ENCODE results near the gene CDH4.

The CDH4 gene

DNA sequence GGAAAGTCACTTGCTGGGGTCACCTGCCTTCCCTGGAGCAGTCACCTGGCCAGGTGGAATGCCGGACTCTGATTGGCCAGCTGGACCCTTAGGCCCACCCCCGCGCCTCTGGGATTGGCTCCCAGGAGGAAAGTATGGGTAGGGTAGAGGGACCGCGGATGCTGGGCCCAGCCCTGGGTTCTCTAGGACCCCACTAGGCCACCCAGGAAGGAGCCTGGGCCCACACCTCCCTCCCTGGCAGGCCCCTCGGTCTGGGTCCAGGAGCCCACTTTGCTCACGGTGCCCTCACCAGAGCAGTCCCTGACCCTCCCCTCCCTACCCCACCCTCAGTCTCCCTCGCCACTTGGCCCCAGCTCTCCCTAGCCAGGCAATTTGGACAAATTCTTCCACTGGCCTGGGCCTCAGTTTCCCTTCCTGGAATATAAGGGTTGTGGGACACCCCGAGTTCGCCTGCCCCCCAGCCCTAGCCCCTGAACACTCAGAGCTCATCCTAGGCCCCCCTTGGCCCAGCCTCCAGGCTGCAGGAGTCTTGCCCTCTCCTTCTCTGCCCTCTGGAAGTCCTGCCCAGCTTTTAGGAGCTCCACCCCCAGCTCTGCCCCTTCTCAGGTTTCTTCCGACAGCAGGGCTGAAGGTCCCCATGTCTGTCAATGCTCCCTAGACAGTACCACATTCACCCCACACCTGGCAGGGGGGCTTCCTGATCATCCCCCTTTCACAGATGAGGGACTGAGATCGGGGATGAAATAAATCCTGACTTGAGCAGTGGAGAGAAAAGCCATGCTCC, 514.0 kb downstream of the CDH4 start:
- Histone ChIP-seq H3K4ac (ENCODE audit: low read length) (no peak overlapping the region), H2BK12ac (ENCODE audit: low read length) (no peak overlapping the region), H2AK5ac (ENCODE audit: low read depth, low read length) (peak overlapping the region; percentile 10), H2BK120ac (ENCODE audit: low read depth, low read length) (no peak overlapping the region), H3K79me1 (ENCODE audit: low read depth, low read length) (no peaks in the 10 kb centered on the region), H2BK15ac (ENCODE audit: low read length) (no peak overlapping the region), H3K9me3 (replicated peaks in 1 of 2; ENCODE audit: control insufficient read depth in 2 of 2, insufficient read depth in 1 of 2, low read depth in 1 of 2, low read length in 2 of 2) (no peaks in the 10 kb centered on the region), H3K36me3 (replicated peaks in 1 of 2; ENCODE audit: control insufficient read depth in 2 of 2, insufficient read depth in 2 of 2, low read length in 2 of 2) (no peaks in the 10 kb centered on the region), H3K27me3 (ENCODE audit: control insufficient read depth in 3 of 3, insufficient read depth in 3 of 3, low read depth in 1 of 3, low read length in 3 of 3) (no peaks in the 10 kb centered on the region), H3K4me3 (ENCODE audit: low read length in 2 of 2) (no peak overlapping the region), H3K14ac (ENCODE audit: low read length) (no peak overlapping the region), H3K27ac (replicated peaks; ENCODE audit: low read length) (no peak overlapping the region), H3K4me1 (ENCODE audit: control insufficient read depth in 2 of 2, insufficient read depth in 1 of 2, low read depth in 1 of 2, low read length in 2 of 2) (peaks cover 0 to under 1% of the 10 kb centered on the region in 2 donors), H3K9ac (ENCODE audit: low read depth, low read length, poor library complexity) (no peak overlapping the region), H3K23ac (ENCODE audit: low read depth, low read length, poor library complexity) (no peak overlapping the region), H3K18ac (ENCODE audit: low read length) (peak overlapping the region; percentile 22), H4K8ac (ENCODE audit: low read depth, low read length) (no peak overlapping the region), H2BK5ac (ENCODE audit: low read length) (no peak overlapping the region), H3K4me2 (ENCODE audit: insufficient read depth, low read length, poor library complexity, severe bottlenecking) (no peak overlapping the region), H2AFZ (ENCODE audit: low read length) (no peak overlapping the region), H4K91ac (ENCODE audit: low read depth, low read length, poor library complexity) (no peak overlapping the region)
- no CpG with 5 or more reads among the region's 12 CpGs for WGBS, 2 donors (ENCODE audit: extremely low coverage in 2 of 2, insufficient read length in 2 of 2, insufficient replicate concordance in 1 of 2)
- DNase-seq (ENCODE audit: low spot score), result no peak

DNA sequence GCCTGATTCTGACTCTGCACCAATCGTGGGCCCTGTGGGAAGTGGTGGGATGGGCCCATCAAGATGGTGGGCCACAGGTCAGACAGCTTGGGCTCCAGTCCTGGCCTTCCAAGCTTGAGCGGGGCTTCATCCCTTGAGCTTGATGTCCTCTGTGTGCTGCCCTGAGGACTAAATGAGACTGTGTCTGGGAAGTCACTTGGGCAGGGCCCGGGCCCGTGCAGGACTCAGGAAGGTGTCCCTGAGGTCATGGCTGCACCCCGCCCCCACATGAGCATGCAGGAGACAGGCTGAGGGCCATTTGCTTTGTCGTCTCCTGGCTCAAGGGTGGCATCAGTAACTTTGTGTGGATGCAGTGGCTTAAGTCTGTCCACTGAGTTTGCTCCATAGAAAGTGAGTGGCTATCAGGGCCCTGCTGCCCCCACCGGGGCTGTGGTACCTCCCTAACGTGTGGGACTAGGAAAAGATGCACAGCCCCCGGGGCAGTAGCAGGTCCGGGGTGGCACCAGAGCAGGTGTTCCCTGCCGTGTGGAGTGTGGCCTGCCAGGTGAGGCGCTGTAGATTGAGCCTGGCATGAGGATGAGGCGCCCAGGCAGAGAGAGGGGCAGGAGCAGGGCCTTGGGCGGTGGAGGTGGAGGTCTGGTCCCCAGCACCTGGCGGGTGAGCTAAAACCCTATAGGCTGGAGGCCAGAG, 515.0 kb downstream of the CDH4 start:
- H3K23ac ChIP-seq (ENCODE audit: low read depth, low read length, poor library complexity), result no peak overlapping the region
- no peaks in the 10 kb centered on the region for H3K36me3 ChIP-seq (replicated peaks in 1 of 2; ENCODE audit: control insufficient read depth in 2 of 2, insufficient read depth in 2 of 2, low read length in 2 of 2)
- no peaks in the 10 kb centered on the region for H3K9me3 ChIP-seq (replicated peaks in 1 of 2; ENCODE audit: control insufficient read depth in 2 of 2, insufficient read depth in 1 of 2, low read depth in 1 of 2, low read length in 2 of 2)
- peak overlapping the region; percentile 39 for H2BK15ac ChIP-seq (ENCODE audit: low read length)
- WGBS, 2 donors (ENCODE audit: extremely low coverage in 2 of 2, insufficient read length in 2 of 2, insufficient replicate concordance in 1 of 2), result no CpG with 5 or more reads among the region's 15 CpGs
- H3K9ac ChIP-seq (ENCODE audit: low read depth, low read length, poor library complexity), result no peak overlapping the region
- H4K8ac ChIP-seq (ENCODE audit: low read depth, low read length), result no peak overlapping the region
- peak overlapping the region; percentile 73 for H3K18ac ChIP-seq (ENCODE audit: low read length)
- H2AK5ac ChIP-seq (ENCODE audit: low read depth, low read length), result peak overlapping the region; percentile 24
- H3K79me1 ChIP-seq (ENCODE audit: low read depth, low read length), result no peaks in the 10 kb centered on the region
- no peak overlapping the region for H2BK5ac ChIP-seq (ENCODE audit: low read length)
- H3K4me3 ChIP-seq (ENCODE audit: low read length in 2 of 2), result no peak overlapping the region
- no peak overlapping the region for H3K4ac ChIP-seq (ENCODE audit: low read length)
- H3K14ac ChIP-seq (ENCODE audit: low read length), result no peak overlapping the region
- no peaks in the 10 kb centered on the region for H3K4me1 ChIP-seq (ENCODE audit: control insufficient read depth in 2 of 2, insufficient read depth in 1 of 2, low read depth in 1 of 2, low read length in 2 of 2)
- H4K91ac ChIP-seq (ENCODE audit: low read depth, low read length, poor library complexity), result no peak overlapping the region
- H2BK120ac ChIP-seq (ENCODE audit: low read depth, low read length), result peak overlapping the region; percentile 44
- no peak for DNase-seq (ENCODE audit: low spot score)
- no peak overlapping the region for H2AFZ ChIP-seq (ENCODE audit: low read length)
- H3K27ac ChIP-seq (replicated peaks; ENCODE audit: low read length), result no peak overlapping the region
- H2BK12ac ChIP-seq (ENCODE audit: low read length), result no peak overlapping the region
- H3K4me2 ChIP-seq (ENCODE audit: insufficient read depth, low read length, poor library complexity, severe bottlenecking), result no peak overlapping the region
- no peaks in the 10 kb centered on the region for H3K27me3 ChIP-seq (ENCODE audit: control insufficient read depth in 3 of 3, insufficient read depth in 3 of 3, low read depth in 1 of 3, low read length in 3 of 3)

DNA sequence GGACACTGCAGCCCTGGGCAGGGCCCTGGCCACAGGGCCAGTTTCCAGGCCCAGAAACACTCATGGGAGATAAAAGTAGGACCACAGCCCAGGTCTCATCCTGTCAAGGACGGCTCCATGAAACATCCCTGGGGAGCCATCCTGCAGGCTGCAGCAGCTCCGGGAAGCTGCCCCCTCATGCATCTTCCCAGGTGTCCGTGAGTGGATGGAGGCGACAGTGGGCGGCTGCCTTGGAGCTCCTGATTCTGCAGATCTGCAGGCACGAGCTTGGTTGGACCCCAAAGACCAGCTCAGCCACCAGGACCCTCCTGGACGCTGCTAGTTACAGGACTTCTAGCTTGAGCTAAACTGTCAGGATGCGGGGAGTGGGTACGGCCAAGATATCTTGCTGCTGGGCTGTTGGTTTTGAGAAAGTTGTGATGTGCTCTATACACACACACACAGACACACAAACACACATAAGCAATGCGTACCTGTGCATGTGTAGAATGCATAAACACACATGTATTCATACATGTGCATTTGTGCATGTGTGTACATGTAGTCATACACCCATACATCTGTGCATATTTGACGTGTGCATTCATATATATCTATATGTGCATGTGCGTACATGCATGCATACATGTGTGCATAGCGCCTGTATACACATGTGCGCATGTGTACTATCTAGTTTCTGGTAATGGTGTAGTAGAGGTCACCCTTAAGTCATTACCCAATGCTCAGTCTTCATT, 515.9 kb downstream of the CDH4 start:
- Histone ChIP-seq H2AFZ (ENCODE audit: low read length) (no peak overlapping the region), H3K4ac (ENCODE audit: low read length) (no peak overlapping the region), H3K14ac (ENCODE audit: low read length) (no peak overlapping the region), H2AK5ac (ENCODE audit: low read depth, low read length) (peak overlapping the region; percentile 24), H2BK5ac (ENCODE audit: low read length) (no peak overlapping the region), H3K9me3 (replicated peaks in 1 of 2; ENCODE audit: control insufficient read depth in 2 of 2, insufficient read depth in 1 of 2, low read depth in 1 of 2, low read length in 2 of 2) (no peaks in the 10 kb centered on the region), H2BK12ac (ENCODE audit: low read length) (no peak overlapping the region), H2BK15ac (ENCODE audit: low read length) (peak overlapping the region; percentile 39), H3K27ac (replicated peaks; ENCODE audit: low read length) (no peak overlapping the region), H3K4me3 (ENCODE audit: low read length in 2 of 2) (no peak overlapping the region), H3K18ac (ENCODE audit: low read length) (peak overlapping the region; percentile 19), H2BK120ac (ENCODE audit: low read depth, low read length) (no peak overlapping the region), H3K4me2 (ENCODE audit: insufficient read depth, low read length, poor library complexity, severe bottlenecking) (no peak overlapping the region), H4K91ac (ENCODE audit: low read depth, low read length, poor library complexity) (no peak overlapping the region), H3K9ac (ENCODE audit: low read depth, low read length, poor library complexity) (no peak overlapping the region), H3K4me1 (ENCODE audit: control insufficient read depth in 2 of 2, insufficient read depth in 1 of 2, low read depth in 1 of 2, low read length in 2 of 2) (no peaks in the 10 kb centered on the region), H3K27me3 (ENCODE audit: control insufficient read depth in 3 of 3, insufficient read depth in 3 of 3, low read depth in 1 of 3, low read length in 3 of 3) (no peaks in the 10 kb centered on the region), H3K36me3 (replicated peaks in 1 of 2; ENCODE audit: control insufficient read depth in 2 of 2, insufficient read depth in 2 of 2, low read length in 2 of 2) (no peaks in the 10 kb centered on the region), H4K8ac (ENCODE audit: low read depth, low read length) (no peak overlapping the region), H3K23ac (ENCODE audit: low read depth, low read length, poor library complexity) (no peak overlapping the region), H3K79me1 (ENCODE audit: low read depth, low read length) (no peaks in the 10 kb centered on the region)
- no CpG with 5 or more reads among the region's 14 CpGs for WGBS, 2 donors (ENCODE audit: extremely low coverage in 2 of 2, insufficient read length in 2 of 2, insufficient replicate concordance in 1 of 2)
- no peak for DNase-seq (ENCODE audit: low spot score)
